NCI-H1930 (cell line): ENCODE measurements around the gene SLC30A3.
A peak's percentile ranks its signal among the peaks of the same experiment; 100 is the strongest.

ENCODE experiments used
- DNase-seq, 2 experiments: peaks; one replicate each; lab custom pipeline; 2025; lab: John Stamatoyannopoulos, UW

The SLC30A3 gene

DNA sequence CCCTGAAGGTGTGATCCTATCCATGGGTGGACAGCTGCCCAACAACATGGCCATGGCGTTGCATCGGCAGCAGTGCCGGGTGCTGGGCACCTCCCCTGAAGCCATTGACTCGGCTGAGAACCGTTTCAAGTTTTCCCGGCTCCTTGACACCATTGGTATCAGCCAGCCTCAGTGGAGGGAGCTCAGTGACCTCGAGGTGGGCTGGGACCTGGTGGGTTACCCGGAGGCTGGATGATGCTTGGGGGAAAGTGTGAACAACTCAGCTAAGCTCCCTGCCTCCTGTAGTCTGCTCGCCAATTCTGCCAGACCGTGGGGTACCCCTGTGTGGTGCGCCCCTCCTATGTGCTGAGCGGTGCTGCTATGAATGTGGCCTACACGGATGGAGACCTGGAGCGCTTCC, 29.5 kb downstream of the SLC30A3 start:
- no peak for DNase-seq

- no peak for DNase-seq
These were observed 30.9 kb downstream of the SLC30A3 start for GRCh38 chr2:27231921-27232320.

- DNase-seq, result no peak
These were observed 35.3 kb downstream of the SLC30A3 start for GRCh38 chr2:27227501-27227900.

DNA sequence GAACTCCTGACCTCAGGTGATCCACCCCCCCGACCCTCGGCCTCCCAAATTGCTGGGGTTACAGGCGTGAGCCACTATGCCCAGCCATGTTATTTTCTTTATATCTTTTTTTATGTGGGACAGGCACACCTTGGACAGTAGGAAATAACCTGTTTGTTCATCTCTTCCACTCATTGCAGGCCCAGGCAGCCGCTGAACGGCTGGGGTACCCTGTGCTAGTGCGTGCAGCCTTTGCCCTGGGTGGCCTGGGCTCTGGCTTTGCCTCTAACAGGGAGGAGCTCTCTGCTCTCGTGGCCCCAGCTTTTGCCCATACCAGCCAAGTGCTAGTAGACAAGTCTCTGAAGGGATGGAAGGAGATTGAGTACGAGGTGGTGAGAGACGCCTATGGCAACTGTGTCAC, 37.3 kb downstream of the SLC30A3 start:
- no peak for DNase-seq

DNA sequence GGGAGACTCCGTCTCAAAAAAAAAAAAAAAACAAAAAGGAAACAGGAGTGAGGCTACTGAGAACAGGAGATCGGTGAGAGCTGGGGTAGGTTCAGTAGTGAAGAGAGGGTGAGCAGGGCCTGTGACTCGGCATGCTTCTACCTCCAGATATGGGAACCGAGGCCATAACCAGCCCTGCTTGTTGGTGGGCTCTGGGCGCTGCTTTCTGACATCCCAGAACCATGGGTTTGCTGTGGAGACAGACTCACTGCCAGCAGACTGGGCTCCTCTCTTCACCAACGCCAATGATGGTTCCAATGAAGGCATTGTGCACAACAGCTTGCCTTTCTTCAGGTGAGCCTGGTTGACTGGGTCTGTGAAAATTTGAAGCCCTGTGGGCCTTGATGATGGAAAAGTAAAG, 39.4 kb downstream of the SLC30A3 start:
- no peak for DNase-seq

GRCh38 chr2:27222407-27222806, 40.4 kb downstream of the SLC30A3 start:
- DNase-seq, result no peak

GRCh38 chr2:27221166-27221565, 41.7 kb downstream of the SLC30A3 start:
- DNase-seq, result no peak

- no peak for DNase-seq
These were observed 42.8 kb downstream of the SLC30A3 start for GRCh38 chr2:27220091-27220490.

GRCh38 chr2:27219091-27219490, 43.8 kb downstream of the SLC30A3 start:
- no peak for DNase-seq

GRCh38 chr2:27218614-27219013, 44.2 kb downstream of the SLC30A3 start:
- DNase-seq, result no peak

DNA sequence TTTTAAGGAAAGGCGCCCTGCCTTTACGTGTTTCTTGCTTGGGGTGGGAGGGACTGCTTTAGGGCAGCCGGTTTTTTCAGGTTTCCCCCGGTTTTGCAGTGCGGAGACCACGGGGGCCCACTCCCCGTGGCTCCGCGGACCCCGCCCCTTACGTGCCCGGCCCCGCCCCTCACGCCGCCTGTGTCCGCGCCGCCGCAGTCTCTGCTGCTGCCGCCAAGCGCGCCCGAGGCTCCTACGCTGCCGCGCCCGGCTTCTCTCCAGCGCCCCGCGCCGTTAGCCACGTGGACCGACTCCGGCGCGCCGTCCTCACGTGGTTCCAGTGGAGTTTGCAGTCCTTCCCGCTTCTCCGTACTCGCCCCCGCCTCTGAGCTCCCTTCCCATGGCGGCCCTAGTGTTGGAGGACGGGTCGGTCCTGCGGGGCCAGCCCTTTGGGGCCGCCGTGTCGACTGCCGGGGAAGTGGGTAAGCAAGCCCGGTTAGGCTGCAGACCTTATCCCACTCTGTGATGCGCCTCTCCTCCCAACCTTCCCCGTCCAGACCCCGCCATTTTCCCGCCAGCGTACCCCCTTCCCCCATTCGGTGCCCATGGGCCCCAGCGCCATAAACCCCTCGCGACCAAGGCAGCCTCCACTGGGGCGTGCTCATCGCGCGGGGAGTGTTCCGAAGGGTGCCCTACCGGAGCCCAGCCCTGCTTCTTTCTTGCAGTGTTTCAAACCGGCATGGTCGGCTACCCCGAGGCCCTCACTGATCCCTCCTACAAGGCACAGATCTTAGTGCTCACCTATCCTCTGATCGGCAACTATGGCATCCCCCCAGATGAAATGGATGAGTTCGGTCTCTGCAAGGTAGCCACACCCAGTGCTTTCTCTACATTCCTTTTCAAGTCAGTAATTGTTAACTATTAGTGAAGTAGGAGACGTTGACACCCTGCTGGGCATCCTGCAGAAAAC, 45.4 kb downstream of the SLC30A3 start, which contains the start of gene CAD:
Gene CAD (plus strand): TSS at position 197 of the 949 bp plus-strand sequence. CDS start 183 bp downstream, at position 380.
- DNase-seq, result peak; percentile 73 to 83

DNA sequence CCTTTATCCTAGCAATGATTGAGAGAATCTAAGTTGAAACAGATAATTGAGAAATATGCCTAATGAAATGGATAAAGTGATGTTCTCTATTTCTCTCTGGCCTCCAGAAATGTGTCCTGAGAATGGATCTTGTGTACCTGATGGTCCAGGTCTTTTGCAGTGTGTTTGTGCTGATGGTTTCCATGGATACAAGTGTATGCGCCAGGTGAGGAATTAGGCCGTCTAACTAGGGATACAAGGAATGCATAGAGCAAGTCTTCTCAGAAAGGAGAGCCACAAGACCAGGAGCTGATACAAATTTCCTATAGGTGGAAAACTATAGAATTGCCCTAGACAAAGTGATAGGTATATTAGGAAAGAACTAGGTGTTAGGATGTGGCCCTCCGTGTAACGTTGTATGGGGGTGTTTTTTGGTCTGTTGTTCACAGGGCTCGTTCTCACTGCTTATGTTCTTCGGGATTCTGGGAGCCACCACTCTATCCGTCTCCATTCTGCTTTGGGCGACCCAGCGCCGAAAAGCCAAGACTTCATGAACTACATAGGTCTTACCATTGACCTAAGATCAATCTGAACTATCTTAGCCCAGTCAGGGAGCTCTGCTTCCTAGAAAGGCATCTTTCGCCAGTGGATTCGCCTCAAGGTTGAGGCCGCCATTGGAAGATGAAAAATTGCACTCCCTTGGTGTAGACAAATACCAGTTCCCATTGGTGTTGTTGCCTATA, 46.3 kb downstream of the SLC30A3 start:
- no peak for DNase-seq

DNA sequence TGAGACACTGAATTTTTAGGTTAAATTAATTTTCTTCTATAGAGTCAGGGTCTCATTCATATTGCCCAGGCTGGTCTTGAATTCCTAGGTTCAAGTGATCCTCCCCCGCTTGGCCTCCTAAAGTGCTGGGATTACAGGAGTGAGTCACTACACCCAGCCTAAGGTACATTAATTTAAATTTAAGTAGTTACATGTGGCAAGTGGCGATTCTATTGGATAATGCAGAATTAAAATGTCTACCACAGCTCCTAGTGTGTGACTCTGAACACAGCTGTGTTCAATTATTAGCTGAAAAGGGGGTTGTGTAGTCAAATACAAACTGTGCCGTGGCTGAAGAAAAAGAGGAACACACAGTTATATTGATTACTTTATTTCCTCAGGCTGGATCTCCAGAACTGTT, 47.9 kb downstream of the SLC30A3 start:
- no peak for DNase-seq

DNA sequence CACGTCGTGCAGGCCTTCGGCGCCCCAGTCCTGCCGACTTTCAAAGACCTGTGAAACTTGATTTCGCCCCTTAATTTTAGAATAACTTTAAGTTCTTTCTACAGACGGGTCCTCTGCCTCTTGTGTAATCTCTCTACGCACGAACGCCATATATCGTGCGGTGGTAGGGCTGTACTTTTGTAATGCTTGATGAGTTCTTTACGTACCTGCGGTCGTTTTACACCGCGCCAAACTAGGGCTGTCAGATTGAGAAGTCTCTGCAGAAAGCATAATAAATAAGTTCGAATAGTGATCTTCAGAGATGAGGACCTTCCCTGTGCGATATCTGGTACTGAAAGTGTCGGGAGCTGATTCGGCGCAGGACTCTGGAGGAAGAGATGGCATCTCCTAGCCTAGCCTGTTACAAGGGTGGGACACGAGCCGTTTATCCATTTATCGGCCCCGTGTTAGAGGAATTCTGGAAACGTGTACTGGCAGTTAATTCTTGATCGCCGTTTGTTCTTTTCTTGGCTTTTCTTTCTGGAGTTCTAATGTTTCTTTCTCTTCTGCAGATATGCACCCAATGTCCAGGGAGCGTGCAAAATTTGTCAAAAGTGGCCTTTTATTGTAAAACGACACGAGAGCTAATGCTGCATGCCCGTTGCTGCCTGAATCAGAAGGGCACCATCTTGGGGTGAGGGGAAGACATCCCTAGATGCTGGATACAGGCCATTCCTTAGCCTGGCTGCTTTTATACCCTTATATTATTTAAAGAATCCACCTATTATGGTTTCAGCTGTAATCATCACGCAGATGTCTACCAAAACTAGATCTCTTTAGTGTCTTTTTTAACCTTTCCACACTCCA, 50.0 kb downstream of the SLC30A3 start:
- DNase-seq, result peak; percentile 8 to 25

GRCh38 chr2:27211943-27212625, 50.8 kb downstream of the SLC30A3 start, which contains the start of the genes ATRAID and SLC5A6:
TSS of gene ATRAID (plus strand) at chr2:27212041. CDS start at chr2:27212369, 328 bp downstream.
TSS of gene SLC5A6 (minus strand) at chr2:27212268. CDS start at chr2:27207650, 4,618 bp downstream.
- peak; percentile 75 to 79 for DNase-seq

DNA sequence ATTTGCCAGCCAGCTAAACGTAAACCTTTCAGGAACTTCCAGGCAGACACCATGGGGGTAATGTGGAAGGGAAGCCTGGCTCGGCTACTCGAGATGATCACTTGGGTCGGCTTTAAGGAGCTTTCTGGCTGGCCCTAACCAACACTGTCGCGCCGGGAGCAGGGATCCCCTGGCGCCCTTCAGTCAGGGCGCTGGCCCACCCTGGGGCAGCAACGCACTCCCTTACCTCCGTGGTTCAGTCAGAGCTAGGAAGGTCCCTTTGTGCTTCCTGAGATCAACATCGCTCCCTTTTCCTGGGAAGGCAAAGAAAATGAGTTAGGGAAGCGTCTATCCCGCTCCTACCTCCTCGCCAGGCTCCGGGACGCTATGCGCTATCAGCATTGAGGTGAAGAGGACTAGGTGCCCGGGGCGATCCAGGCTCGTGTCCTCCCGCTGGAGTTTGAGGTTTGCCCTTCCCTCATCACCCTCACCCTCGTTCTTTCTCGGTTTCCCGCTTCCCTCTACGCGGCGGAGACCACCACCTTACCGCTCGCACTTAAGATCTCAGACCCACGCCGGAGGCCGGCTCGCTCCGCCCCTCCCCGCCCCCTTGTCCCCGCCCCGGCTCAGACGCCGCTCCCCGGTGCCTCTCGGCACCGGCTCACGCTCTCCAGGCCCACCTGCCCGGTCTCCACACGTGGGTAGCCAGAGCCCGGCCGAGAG, 51.5 kb downstream of the SLC30A3 start:
- no peak for DNase-seq

DNA sequence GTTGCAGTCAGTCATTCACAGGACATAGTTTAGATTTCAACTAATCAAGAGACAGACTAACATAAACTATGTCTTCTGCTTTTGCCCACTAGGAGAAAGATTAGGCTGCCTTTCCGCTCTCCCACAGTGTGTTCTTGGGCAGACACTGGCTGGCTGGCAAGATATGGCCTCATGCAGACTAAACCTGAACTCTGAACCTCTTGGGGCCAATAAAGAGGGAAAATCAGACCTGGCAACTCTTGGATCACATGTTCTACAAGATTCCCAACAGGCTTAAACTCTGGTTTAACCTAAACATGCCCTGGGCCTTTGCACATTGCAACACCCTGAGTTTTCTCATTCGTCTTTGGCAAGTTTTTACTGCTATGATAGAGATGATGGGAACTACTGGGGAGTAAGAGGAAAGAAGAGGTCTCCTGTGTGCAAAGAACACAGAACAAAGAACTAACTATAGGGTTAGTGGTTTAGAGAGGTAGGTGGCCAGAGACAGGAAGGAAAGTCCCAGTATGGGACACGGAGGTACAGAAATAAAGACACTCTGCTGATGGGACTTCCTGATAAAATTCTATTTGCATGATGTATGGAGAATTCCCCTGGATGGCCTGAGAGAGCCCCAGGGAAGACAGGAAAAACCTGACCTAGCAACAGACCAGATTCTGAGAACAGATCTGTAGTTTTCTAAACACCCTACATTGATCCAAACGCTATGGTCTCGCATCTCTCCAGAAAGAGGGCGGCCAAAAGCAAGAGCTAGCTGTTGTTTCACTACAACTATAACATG, 53.0 kb downstream of the SLC30A3 start:
- no peak for DNase-seq

GRCh38 chr2:27208486-27209050, 54.3 kb downstream of the SLC30A3 start:
- no peak for DNase-seq

DNA sequence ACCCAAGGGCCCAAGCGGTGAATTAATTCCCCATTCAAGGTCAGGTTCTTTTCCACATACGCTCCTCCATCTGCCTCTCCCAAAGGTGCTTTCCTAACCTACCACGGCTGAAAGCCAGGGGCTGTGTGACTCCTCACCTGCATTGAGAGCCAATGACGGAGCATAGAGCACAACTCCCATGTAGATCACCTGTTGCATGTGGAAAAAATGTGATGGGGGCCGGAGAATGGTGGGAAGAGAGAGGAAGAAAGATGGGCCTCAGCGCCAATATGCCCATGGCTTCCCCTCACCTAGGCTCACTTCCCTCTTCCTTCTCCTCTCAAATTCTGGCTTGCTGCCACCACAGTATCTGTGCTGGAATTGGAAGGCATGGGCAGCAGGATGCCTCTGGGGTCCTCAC, 56.5 kb downstream of the SLC30A3 start:
- no peak for DNase-seq
